GM12878 (cell line): Measurements from ENCODE around the gene PINK1. TPM values are rescaled to one million over a fixed set of nuclear protein-coding genes. Genes with fewer than 3 reads are reported as not detected.

Experiments
- BACH1 ChIP-seq: fragments of 450-650 bp; IDR thresholded peaks from 2 replicates; pipeline ENCODE4 v1.6.1; 2017; ENCODE audit warnings: mild to moderate bottlenecking, borderline replicate concordance
- BCL11A ChIP-seq: IDR thresholded peaks from 2 replicates; pipeline ENCODE4 v1.6.1; 2011; ENCODE audit warnings: low read depth, low read length
- DPF2 ChIP-seq: fragments of 450-650 bp; IDR thresholded peaks from 2 replicates; pipeline ENCODE4 v1.6.1; 2017; ENCODE audit warnings: mild to moderate bottlenecking
- MTA3 ChIP-seq: IDR thresholded peaks from 2 replicates; pipeline ENCODE4 v1.6.1; 2012; ENCODE audit warnings: low read length, inconsistent platforms, borderline replicate concordance
- SREBF2 ChIP-seq: IDR thresholded peaks from 2 replicates; pipeline ENCODE4 v1.6.1; 2012; ENCODE audit warnings: mild to moderate bottlenecking, low read length
- SRF ChIP-seq, 2 experiments: IDR thresholded peaks; 2 replicates each; pipeline ENCODE4 v1.6.1; 2011; ENCODE audit warnings: low read depth in 2 of 2, low read length in 2 of 2, mild to moderate bottlenecking in 1 of 2, moderate library complexity in 1 of 2
- TCF12 ChIP-seq: IDR thresholded peaks from 2 replicates; pipeline ENCODE4 v1.6.1; 2011; ENCODE audit warnings: low read depth, mild to moderate bottlenecking, low read length
- ZNF274 ChIP-seq: IDR thresholded peaks from one replicate; pipeline ENCODE4 v1.8.0; 2011; ENCODE audit not compliant: insufficient read length, insufficient read depth
- polyA plus RNA-seq, 11 experiments: library from polyadenylated mRNA; depleted of rRNA in 4 of 11; unstranded in 6 of 11; stranded (reverse) in 5 of 11; fragments of >200 nt; fragmentation: Nextera tagmentation in 4 of 11; fragmentation: Illumina TruSeq in 1 of 11; extraction: Ambion mirVana in 4 of 11; extraction: Trizol in 1 of 11; gene quantifications; 1 replicate in 1 of 11; 2 replicates in 10 of 11; pipeline versions ENCODE4 v1.2.1 to v1.2.3, GENCODE V29; 2011 to 2016; ENCODE audit warnings: inconsistent platforms in 2 of 11, missing spikeins in 2 of 11, low read depth in 1 of 11
- total RNA-seq, 4 experiments: library from RNA; depleted of rRNA in 3 of 4; stranded (reverse); fragments of >200 nt in 3 of 4; fragmentation: Illumina TruSeq in 1 of 4; extraction: Trizol in 1 of 4; gene quantifications; 2 replicates each; pipeline versions ENCODE4 v1.2.1 to v1.2.3, GENCODE V29; 2013 to 2021
- TF ChIP-seq, protein P1 (sequence below): IDR thresholded peaks from 2 replicates; pipeline ENCODE4 v1.6.1; 2012; ENCODE audit warnings: low read depth, low read length, improper control_type of control experiment
- TF ChIP-seq, protein P2 (sequence below): fragments of 450-650 bp; IDR thresholded peaks from 2 replicates; pipeline ENCODE4 v1.6.1; 2016; ENCODE audit warnings: mild to moderate bottlenecking, moderate library complexity, borderline replicate concordance

The PINK1 gene
- total and polyA plus RNA-seq, 10 of the 15 experiments (the other 5 are each of a cell fraction or from before 2014, with no cell fraction given), result 0.42 to 4.4 (median 1.9) TPM; not detected in 1

DNA sequence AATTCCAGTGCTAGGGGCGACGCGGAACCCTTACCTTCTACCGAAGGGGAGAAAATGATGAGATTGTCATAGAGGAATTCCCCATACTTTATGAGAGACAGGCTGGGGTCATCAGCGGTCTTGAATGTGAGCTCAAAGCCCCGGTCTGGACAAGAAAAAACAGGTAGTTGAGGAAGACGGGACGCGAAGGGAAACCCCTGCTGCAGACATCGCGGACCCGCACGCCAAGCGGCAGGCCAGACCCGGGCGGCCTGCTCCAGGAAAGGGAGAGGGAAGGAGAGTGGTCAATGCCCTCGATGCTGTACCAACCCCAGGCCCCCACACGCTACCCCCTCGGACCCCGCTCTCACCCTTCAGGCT lies 27.6 kb downstream of the PINK1 start (continued):
- TF ChIP-seq TCF12, result no peak
- TF ChIP-seq SREBF2, result no peak
- TF ChIP-seq, protein P1, sequence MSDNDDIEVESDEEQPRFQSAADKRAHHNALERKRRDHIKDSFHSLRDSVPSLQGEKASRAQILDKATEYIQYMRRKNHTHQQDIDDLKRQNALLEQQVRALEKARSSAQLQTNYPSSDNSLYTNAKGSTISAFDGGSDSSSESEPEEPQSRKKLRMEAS, result no peak
- TF ChIP-seq MTA3, result no peak
- TF ChIP-seq, protein P2, sequence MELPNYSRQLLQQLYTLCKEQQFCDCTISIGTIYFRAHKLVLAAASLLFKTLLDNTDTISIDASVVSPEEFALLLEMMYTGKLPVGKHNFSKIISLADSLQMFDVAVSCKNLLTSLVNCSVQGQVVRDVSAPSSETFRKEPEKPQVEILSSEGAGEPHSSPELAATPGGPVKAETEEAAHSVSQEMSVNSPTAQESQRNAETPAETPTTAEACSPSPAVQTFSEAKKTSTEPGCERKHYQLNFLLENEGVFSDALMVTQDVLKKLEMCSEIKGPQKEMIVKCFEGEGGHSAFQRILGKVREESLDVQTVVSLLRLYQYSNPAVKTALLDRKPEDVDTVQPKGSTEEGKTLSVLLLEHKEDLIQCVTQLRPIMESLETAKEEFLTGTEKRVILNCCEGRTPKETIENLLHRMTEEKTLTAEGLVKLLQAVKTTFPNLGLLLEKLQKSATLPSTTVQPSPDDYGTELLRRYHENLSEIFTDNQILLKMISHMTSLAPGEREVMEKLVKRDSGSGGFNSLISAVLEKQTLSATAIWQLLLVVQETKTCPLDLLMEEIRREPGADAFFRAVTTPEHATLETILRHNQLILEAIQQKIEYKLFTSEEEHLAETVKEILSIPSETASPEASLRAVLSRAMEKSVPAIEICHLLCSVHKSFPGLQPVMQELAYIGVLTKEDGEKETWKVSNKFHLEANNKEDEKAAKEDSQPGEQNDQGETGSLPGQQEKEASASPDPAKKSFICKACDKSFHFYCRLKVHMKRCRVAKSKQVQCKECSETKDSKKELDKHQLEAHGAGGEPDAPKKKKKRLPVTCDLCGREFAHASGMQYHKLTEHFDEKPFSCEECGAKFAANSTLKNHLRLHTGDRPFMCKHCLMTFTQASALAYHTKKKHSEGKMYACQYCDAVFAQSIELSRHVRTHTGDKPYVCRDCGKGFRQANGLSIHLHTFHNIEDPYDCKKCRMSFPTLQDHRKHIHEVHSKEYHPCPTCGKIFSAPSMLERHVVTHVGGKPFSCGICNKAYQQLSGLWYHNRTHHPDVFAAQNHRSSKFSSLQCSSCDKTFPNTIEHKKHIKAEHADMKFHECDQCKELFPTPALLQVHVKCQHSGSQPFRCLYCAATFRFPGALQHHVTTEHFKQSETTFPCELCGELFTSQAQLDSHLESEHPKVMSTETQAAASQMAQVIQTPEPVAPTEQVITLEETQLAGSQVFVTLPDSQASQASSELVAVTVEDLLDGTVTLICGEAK, result no peak
- no peak for TF ChIP-seq BCL11A
- no peak for TF ChIP-seq ZNF274
- TF ChIP-seq BACH1, result no peak
- TF ChIP-seq SRF (IDR thresholded peaks at IDR 0.05; ENCODE audit: low read depth in 2 of 2, low read length in 2 of 2), result no peak
- no peak for TF ChIP-seq DPF2
